ENCODE measurements around the gene DENND2A.
"Not testable (repeated sequence)": the region's sequence is repeated elsewhere in the genome, so short reads cannot be mapped to it uniquely, and the experiment has no call there.

The DENND2A gene

GRCh38 chr7:140587243-140587642, 53.4 kb downstream of the DENND2A start:
- DNase-seq = no peak

GRCh38 chr7:140586516-140586915, 54.1 kb downstream of the DENND2A start:
- DNase-seq = peak; percentile 75

GRCh38 chr7:140585333-140585732, 55.3 kb downstream of the DENND2A start:
- DNase-seq = no peak

- no peak for DNase-seq
Measured at GRCh38 chr7:140584195-140584851, 56.3 kb downstream of the DENND2A start.

GRCh38 chr7:140581411-140581810, 59.2 kb downstream of the DENND2A start:
- DNase-seq = no peak

- DNase-seq = no peak
Measured at GRCh38 chr7:140577651-140578050, 63.0 kb downstream of the DENND2A start.

GRCh38 chr7:140576589-140576988, 64.0 kb downstream of the DENND2A start:
- no peak for DNase-seq

GRCh38 chr7:140571538-140572122, 69.0 kb downstream of the DENND2A start:
- DNase-seq = no peak

- no peak for DNase-seq
Measured at GRCh38 chr7:140570120-140570519, 70.5 kb downstream of the DENND2A start.

- no peak for DNase-seq
Measured at GRCh38 chr7:140568021-140568813, 72.4 kb downstream of the DENND2A start.

GRCh38 chr7:140566186-140566585, 74.4 kb downstream of the DENND2A start:
- DNase-seq = not testable (repeated sequence)

GRCh38 chr7:140565761-140566160, 74.9 kb downstream of the DENND2A start:
- DNase-seq = not testable (repeated sequence)

GRCh38 chr7:140564643-140565042, 76.0 kb downstream of the DENND2A start:
- DNase-seq = no peak

- DNase-seq = no peak
Measured at GRCh38 chr7:140562926-140563481, 77.6 kb downstream of the DENND2A start.

- DNase-seq = no peak
Measured at GRCh38 chr7:140559410-140559809, 81.2 kb downstream of the DENND2A start.

GRCh38 chr7:140557809-140558518, 82.6 kb downstream of the DENND2A start:
- DNase-seq = no peak

- no peak for DNase-seq
Measured at GRCh38 chr7:140557069-140557468, 83.5 kb downstream of the DENND2A start.

- DNase-seq = not testable (repeated sequence)
Measured at GRCh38 chr7:140553236-140553635, 87.4 kb downstream of the DENND2A start.

GRCh38 chr7:140552240-140552679, 88.4 kb downstream of the DENND2A start:
- DNase-seq = no peak

- DNase-seq = no peak
Measured at GRCh38 chr7:140551355-140552239, 89.0 kb downstream of the DENND2A start.

GRCh38 chr7:140546947-140547346, 93.7 kb downstream of the DENND2A start:
- no peak for DNase-seq

- DNase-seq = no peak
Measured at GRCh38 chr7:140544388-140544826, 96.2 kb downstream of the DENND2A start.
